ENCODE results near the gene WWTR1.

WWTR1 gene

GRCh38 chr3:149495581-149496125 is 162.2 kb downstream of the WWTR1 start:
- no peak for DNase-seq (ENCODE audit: low read depth)

GRCh38 chr3:149494759-149495580 is 162.9 kb downstream of the WWTR1 start:
- peak; percentile 92 for DNase-seq (ENCODE audit: low read depth)

- DNase-seq (ENCODE audit: low read depth) = peak; percentile 69
Observed at GRCh38 chr3:149494022-149494758, 163.6 kb downstream of the WWTR1 start.

- no peak for DNase-seq (ENCODE audit: low read depth)
Observed at GRCh38 chr3:149493315-149494021, 164.4 kb downstream of the WWTR1 start.

DNA sequence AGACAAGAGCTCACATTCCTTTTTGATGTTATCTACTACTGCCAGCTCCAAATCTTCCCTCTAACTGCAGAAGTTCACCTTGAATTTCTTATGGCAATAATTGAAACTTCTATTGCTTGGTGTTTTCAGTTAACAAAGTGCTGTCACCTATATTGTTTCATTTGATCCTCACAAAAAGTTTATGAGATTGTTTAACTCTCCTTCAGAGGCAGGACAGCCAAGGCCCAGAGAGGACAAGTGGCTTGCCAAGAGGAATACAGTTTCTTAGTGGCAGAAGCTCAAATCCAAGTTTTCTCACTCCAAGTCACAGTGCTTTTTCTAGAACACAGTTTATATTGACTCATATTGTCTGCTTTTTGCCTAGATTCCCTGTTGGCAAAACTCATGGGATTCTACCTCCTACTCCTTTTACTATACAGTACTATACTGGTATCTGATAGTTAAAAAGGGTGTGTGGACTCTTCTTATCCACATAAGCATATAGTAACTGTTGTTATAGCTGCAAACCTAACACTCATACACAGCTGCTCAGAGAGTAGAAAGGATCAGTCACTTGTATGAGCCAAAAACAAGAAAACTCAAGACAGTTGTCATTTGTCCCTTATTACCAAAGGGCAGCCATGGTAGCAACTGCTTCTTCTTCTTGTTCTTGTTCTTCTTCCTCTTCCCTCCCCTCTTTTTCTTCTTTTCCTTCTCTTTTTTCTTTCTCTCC is 167.4 kb downstream of the WWTR1 start:
- no peak for DNase-seq (ENCODE audit: low read depth)

DNA sequence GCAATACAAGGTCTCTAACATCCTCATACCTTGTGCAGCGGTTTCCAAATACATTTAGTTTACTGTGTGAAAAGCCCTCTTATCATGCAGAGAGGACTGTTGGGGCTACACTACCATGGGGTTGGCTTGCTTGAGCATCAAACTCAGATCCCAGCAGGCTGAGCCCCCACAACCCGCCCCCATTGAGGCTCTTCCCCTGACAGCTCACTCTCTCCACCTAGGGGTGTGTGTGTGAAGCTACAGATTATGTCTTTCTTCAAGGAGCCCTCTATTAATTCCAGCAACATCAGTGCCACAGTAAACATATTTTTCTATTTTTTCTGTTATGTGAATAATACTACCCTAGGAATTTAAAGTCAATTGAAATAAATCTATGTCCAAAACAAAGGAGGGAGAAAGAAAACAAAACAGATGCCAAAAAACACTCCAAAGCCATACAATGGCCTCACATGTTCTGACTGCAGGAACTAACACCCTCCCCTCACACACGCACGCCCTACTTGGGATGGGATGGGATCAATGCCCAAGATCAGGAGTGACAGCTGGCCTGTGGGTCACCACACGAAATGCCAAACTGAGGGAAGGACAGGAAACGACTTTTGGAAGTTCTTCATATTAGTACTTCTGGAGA is 168.7 kb downstream of the WWTR1 start:
- DNase-seq (ENCODE audit: low read depth) = no peak

DNA sequence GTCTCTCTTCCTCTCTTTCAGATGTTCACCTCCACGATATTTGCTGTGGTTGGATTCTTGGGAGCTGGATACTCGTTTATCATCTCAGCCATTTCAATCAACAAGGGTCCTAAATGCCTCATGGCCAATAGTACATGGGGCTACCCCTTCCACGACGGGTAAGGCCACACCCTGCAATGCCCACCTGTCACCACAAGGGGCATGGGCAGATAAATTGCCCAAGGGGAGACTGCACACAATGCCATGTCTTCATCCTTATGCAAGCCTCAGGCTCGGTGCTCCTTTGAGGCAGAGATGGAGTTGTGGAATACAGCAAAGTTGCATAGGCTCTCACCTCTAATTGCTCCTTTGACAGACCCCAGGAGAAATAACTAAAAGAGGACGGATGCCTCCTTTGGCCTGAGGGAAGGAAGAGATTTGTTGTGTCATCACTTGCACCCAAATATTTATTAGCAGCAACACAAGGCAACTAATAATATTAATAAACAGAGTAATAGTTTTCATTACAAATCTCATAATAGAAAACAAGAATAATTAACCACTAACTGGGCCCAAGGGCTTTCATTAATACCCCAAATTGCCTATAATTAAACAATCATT is 170.1 kb downstream of the WWTR1 start:
- no peak for DNase-seq (ENCODE audit: low read depth)

GRCh38 chr3:149486726-149487125 is 171.1 kb downstream of the WWTR1 start:
- no peak for DNase-seq (ENCODE audit: low read depth)

DNA sequence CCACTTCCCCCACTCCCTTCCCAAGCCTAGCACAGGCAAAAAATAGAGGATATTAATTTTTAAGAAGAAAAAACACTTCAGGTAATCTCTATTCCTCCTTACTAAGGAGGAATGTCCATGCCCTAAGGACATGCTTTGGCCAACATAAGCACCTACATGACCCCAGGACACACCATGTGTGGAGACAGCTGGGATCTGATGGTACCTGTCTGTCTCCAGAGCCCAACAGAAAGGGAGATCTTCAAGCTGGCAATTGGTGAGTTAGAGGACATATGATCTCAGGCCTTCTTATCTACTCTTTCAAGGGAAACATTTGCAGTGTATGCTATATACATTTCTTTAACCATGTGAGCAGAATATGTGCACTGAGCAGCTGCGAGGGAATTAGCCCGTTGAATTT is 176.3 kb downstream of the WWTR1 start:
- DNase-seq (ENCODE audit: low read depth) = no peak

- DNase-seq (ENCODE audit: low read depth) = no peak
Observed at GRCh38 chr3:149481056-149481455, 176.8 kb downstream of the WWTR1 start.

DNA sequence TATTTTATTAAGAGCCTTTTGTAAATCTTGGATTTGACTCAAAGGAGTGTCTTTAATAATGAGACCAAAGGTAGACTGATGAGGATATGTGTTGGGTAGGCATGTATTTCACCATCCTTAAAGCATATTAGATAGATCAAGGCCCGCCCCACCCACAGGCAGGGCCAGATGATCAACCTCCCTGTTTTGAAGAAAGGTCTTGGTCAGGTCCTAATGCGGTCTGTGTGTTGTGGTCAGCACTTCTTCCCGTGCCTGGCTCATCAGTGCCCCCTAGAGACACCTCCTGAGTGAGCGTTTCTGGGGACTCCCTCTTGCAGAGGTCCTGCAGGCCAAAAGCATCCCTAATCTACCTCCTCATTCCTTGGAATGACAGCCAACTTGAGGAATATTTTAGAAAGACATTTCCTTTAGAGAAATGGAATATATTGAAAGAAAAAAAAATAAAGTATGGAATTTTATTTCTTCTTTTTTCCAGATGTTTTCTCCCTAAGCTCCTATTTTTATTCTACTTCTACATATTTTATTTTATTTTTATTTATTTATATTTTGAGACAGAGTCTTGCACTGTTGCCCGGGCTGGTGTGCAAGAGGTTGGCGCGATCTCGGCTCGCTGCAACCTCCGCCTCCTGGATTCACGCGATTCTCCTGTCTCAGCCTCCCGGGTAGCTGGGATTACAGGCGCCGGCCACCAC is 177.4 kb downstream of the WWTR1 start:
- peak; percentile 80 for DNase-seq (ENCODE audit: low read depth)

GRCh38 chr3:149479621-149480325 is 178.1 kb downstream of the WWTR1 start:
- no peak for DNase-seq (ENCODE audit: low read depth)

GRCh38 chr3:149476225-149476624 is 181.6 kb downstream of the WWTR1 start:
- DNase-seq (ENCODE audit: low read depth) = no peak

DNA sequence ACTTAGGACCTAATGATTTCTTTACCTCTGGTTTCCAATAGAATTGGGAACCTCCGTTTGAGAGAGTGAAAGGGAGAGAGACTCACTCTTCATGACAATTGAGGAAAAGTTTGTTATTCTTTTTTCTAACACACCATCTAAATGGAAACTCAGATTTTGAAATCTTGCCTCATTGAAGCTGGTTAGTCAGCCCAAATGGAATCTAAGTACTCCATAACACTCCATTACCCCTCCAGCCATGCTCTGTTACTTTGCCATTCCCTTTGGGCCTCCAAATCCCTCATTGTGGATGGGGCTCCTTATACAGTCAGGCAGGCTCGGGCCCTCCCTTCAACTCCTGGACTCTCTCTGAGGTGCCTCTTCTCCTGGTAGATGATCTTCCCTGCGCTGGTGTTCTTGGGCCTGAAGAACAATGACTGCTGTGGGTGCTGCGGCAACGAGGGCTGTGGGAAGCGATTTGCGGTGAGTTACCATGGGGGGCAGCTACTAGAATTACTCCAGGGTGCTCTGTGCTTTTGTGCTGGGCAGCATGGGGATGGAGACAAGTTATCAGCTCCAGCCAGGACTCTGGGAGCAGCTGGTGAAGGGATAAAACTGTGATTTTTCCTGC is 182.3 kb downstream of the WWTR1 start:
- DNase-seq (ENCODE audit: low read depth) = no peak

- DNase-seq (ENCODE audit: low read depth) = no peak
Observed at GRCh38 chr3:149474250-149474817, 183.5 kb downstream of the WWTR1 start, which contains the start of gene TM4SF4. TM4SF4 (plus strand) TSS chr3:149474697; CDS start chr3:149474878, 181 bp downstream.

DNA sequence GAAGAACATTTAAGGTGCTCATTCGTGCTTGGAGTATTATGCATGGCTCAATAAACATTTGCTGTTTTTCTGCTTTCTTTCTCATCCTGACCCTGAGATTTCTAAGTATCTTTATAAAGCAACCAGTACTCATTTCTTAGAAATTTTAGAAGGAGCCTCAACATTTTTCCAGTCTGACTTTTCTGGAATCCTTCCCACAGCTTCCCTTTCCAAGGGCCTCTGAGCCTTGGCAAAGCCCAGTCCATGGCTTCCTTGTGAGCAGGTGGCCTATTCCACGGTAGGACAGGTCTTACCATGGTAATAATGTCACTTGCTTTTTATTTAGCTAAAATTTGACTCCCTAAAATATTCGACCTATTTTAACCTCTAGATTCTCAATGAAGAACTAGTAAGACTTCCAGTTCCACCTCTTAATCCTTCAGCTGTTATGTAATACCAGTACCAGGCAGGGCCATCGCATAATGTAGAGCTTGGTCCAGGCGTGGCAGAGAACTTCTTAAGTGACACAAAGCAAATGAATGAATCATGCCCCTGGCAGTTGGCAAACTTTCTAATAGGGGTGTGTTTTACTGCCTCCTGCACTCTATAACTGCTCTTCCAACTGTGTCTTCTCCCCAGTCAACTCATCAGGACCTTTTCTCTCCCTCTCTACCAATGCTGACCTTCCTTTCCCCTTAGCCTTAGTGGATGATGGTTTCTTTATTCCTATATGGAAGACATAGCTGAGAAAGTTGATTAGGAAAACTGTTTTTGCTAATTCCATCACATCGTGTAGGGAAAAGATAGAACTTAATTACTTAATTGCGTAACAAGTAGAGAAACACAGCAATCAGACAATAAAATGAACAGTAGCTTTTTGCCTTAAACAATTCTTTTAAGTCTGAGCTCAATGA is 184.2 kb downstream of the WWTR1 start:
- DNase-seq (ENCODE audit: low read depth) = peak; percentile 78

DNA sequence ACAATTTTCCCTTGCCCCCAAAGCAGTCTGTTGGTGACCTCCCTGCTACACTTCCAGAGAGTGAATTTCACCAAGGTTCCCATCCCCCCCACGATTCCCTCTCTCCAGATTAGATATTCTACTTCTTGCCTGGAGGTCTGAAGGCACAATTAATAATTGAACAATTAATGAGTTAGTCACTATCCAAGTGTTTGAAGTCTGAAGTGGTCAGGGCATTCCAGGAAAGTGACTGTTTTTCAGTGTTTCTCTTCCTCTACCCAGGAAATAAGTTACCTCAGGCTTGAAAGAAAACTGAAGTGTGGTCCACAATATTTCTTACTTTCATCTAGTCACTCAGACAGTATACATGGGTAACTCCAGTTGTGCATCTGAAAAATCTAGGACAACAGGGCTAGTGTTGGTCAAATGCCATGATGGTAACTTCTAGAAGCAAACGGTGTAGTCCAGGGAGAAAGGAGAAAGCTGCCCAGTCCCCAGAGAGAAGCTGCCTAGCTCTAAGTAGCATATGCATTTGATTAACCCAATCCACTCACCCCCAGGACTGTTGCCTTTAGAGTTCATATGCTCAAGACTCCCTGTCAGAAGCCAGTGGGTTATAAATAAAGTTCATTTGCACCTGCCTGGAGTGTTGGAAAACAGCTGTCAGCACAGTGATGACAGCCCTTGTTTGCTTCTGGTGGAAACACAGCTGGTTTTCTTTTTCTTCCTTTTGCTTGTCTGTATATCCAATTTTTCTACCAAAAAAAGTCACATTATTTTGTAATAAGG is 185.6 kb downstream of the WWTR1 start:
- peak; percentile 63 for DNase-seq (ENCODE audit: low read depth)

All from fibroblast of gingiva (primary cell).